OCI-LY7 (cell line): ENCODE measurements around the gene ACBD3. TPM values are rescaled to one million over a fixed set of nuclear protein-coding genes. Genes with fewer than 3 reads are reported as not detected.

ENCODE experiments used
- BruUV-seq: library from RNA; stranded (reverse); fragments of 400-500 nt; replicated peaks from 2 replicates; lab custom pipeline; 2021; lab: Mats Ljungman, UMichigan
- CTCF ChIA-PET: fragments of 300-600 bp; sonication (Branson Sonifier 250); formaldehyde crosslinking; loops from one replicate; lab custom pipeline; 2022; ENCODE audit warnings: antibody characterized with exemption; ENCODE audit not compliant: unreplicated experiment; lab: Charles Lee
- POLR2A ChIA-PET: fragments of 300-600 bp; sonication (Branson Sonifier 250); formaldehyde crosslinking; loops from one replicate; lab custom pipeline; 2022; ENCODE audit warnings: antibody characterized with exemption; lab: Charles Lee
- DNase-seq: peaks from one replicate; pipeline ENCODE4 v3.0.0-alpha.2; 2015; ENCODE audit warnings: low spot score
- H2AFZ ChIP-seq: fragments of 200-600 bp; sonication (generic), shearing (Covaris generic); 2 replicates; pipeline ENCODE4 v1.6.1; 2014; ENCODE audit warnings: mild to moderate bottlenecking, antibody characterized with exemption, low read length, moderate library complexity
- H3K27ac ChIP-seq: fragments of 200-600 bp; sonication (generic); 2 replicates; pipeline ENCODE4 v1.5.1; 2014; ENCODE audit warnings: mixed run types, low read depth, mild to moderate bottlenecking, moderate library complexity, low read length, inconsistent platforms; ENCODE audit not compliant: poor library complexity, severe bottlenecking
- H3K36me3 ChIP-seq: fragments of 200-600 bp; sonication (generic); 2 replicates; pipeline ENCODE4 v1.6.1; 2014; ENCODE audit warnings: mild to moderate bottlenecking, antibody characterized with exemption, low read length, moderate library complexity, mixed read lengths; ENCODE audit not compliant: insufficient read depth
- H3K4me1 ChIP-seq: fragments of 200-600 bp; sonication (generic); 2 replicates; pipeline ENCODE4 v1.5.1; 2014; ENCODE audit warnings: mild to moderate bottlenecking, low read length; ENCODE audit not compliant: insufficient read depth, poor library complexity, severe bottlenecking
- H3K4me2 ChIP-seq: fragments of 200-600 bp; sonication (generic); 2 replicates; pipeline ENCODE4 v1.6.1; 2014; ENCODE audit warnings: mild to moderate bottlenecking, low read length
- H3K4me3 ChIP-seq: fragments of 200-600 bp; sonication (generic); 2 replicates; pipeline ENCODE4 v1.5.1; 2014; ENCODE audit warnings: mild to moderate bottlenecking, low read depth, low read length; ENCODE audit not compliant: poor library complexity, severe bottlenecking
- H3K79me2 ChIP-seq: fragments of 200-600 bp; sonication (generic); 2 replicates; pipeline ENCODE4 v1.6.1; 2016; ENCODE audit warnings: low read depth, mild to moderate bottlenecking, low read length, moderate library complexity, mixed read lengths; ENCODE audit not compliant: insufficient read depth
- H3K9me2 ChIP-seq: fragments of 200-600 bp; sonication (generic); 2 replicates; pipeline ENCODE4 v1.6.1; 2016; ENCODE audit warnings: mild to moderate bottlenecking, low read length, mixed read lengths; ENCODE audit not compliant: insufficient read depth
- H3K9me3 ChIP-seq: fragments of 200-600 bp; sonication (generic); 2 replicates; pipeline ENCODE4 v1.6.1; 2014; ENCODE audit warnings: mild to moderate bottlenecking, mixed run types, low read length, mixed read lengths
- H4K20me1 ChIP-seq: fragments of 200-600 bp; sonication (generic); 2 replicates; pipeline ENCODE4 v1.6.1; 2014; ENCODE audit warnings: mild to moderate bottlenecking, antibody characterized with exemption, low read length, moderate library complexity, mixed read lengths; ENCODE audit not compliant: insufficient read depth
- EZH2phosphoT487 ChIP-seq: fragments of 200-600 bp; sonication (generic); IDR thresholded peaks from 2 replicates; pipeline ENCODE4 v1.6.1; 2018; ENCODE audit warnings: low read depth, borderline replicate concordance, mild to moderate bottlenecking, mixed run types, antibody characterized with exemption, low read length, moderate library complexity, mixed read lengths
- intact Hi-C: fragments of 100-400 bp; cut with micrococcal nuclease; formaldehyde crosslinking; loops from one replicate; pipeline ENCODE4 v1.10.0; 2022; ENCODE audit not compliant: unreplicated experiment
- total RNA-seq, 2 experiments: library from RNA; depleted of rRNA in 1 of 2; stranded (reverse); fragments of >200 nt in 1 of 2; shearing (Covaris generic) in 1 of 2; gene quantifications; 2 replicates each; pipeline ENCODE4 v1.2.3, GENCODE V29; 2014 to 2022
- TF ChIP-seq, protein P1 (sequence below): fragments of 200-600 bp; sonication (generic); conservative IDR thresholded peaks from 2 replicates; pipeline ENCODE4 v1.5.1; 2014; ENCODE audit warnings: mild to moderate bottlenecking, antibody characterized with exemption, low read length, moderate library complexity, mixed read lengths

Gene ACBD3
- total RNA-seq, 2 experiments from 2014 or later = 30.3 to 51.7 TPM

DNA sequence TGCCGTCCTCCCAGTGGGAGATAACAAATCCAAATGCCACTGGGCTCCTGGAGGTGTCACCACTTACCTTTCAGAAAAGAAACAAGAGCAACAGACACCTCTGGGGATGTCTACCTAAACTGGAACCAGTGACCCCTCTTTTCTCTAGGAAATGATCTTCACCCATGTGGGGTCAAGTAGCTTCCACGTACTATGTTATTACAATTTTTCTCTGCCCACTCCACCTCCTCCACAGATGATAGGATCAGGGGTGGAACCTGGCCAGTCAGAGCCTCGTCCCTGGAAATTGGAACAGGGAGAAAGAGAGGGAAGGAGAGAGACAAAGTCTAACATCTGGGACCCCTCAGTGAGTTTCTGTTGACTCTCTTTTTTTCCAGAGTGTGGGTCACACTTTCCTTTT lies 73.9 kb downstream of the ACBD3 start:
- H3K9me3 ChIP-seq = no peaks in the 10 kb centered on the region
- BruUV-seq = no TSS peak
- ChIA-PET CTCF (interaction anchor here (0.6 to 1.8 kb wide), 2 partner anchors 13 to 685 kb away, joined by 3 to 9 read pairs; partner anchors contain the start of gene LBR), POLR2A (interaction anchor here (1.1 to 2.3 kb wide), 8 partner anchors 8 to 84 kb away, joined by 3 to 14 read pairs (median 6); no protein-coding TSS in a partner anchor)
- DNase-seq = no peak
- intact Hi-C loops = no loop called here
- H3K4me3 ChIP-seq = no peak overlapping the region
- H2AFZ ChIP-seq = no peak overlapping the region
- H3K4me1 ChIP-seq = peaks cover 43% of the 10 kb centered on the region
- H3K27ac ChIP-seq = no peak overlapping the region
- no peaks in the 10 kb centered on the region for H3K79me2 ChIP-seq
- TF ChIP-seq, protein P1, sequence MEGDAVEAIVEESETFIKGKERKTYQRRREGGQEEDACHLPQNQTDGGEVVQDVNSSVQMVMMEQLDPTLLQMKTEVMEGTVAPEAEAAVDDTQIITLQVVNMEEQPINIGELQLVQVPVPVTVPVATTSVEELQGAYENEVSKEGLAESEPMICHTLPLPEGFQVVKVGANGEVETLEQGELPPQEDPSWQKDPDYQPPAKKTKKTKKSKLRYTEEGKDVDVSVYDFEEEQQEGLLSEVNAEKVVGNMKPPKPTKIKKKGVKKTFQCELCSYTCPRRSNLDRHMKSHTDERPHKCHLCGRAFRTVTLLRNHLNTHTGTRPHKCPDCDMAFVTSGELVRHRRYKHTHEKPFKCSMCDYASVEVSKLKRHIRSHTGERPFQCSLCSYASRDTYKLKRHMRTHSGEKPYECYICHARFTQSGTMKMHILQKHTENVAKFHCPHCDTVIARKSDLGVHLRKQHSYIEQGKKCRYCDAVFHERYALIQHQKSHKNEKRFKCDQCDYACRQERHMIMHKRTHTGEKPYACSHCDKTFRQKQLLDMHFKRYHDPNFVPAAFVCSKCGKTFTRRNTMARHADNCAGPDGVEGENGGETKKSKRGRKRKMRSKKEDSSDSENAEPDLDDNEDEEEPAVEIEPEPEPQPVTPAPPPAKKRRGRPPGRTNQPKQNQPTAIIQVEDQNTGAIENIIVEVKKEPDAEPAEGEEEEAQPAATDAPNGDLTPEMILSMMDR = no peak; the same call in 1 of the 2 replicates
- no peak for TF ChIP-seq EZH2phosphoT487
- no peaks in the 10 kb centered on the region for H4K20me1 ChIP-seq
- H3K36me3 ChIP-seq = no peaks in the 10 kb centered on the region
- no peaks in the 10 kb centered on the region for H3K9me2 ChIP-seq
- peak overlapping the region; percentile 74 for H3K4me2 ChIP-seq

DNA sequence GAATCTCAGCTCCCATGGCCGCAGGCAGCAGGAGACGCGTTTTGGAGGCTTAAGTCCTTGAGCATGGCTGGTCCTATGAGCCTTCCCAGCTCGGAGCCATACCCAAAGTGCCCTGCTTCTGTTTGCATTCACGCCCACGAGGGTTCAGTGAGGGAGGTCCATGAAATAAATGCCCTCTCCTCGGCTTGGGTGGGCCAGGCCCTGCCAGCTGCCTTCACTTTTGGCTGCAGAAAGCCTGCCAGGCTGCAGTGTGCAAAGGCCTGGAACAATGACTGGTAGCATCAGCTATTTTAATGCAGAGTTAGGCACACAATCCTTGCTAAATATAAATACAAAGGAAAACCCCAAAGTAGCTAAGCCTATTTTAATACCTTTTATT lies 74.7 kb downstream of the ACBD3 start:
- Histone ChIP-seq H3K36me3 (no peaks in the 10 kb centered on the region), H3K79me2 (no peaks in the 10 kb centered on the region), H3K4me3 (peak overlapping the region; percentile 73), H3K27ac (peak overlapping the region; percentile 80), H3K9me3 (no peaks in the 10 kb centered on the region), H3K4me1 (peaks cover 45% of the 10 kb centered on the region), H3K9me2 (no peaks in the 10 kb centered on the region), H2AFZ (peak overlapping the region; percentile 1; the same call in 1 of the 2 replicates), H3K4me2 (peak overlapping the region; percentile 74), H4K20me1 (no peaks in the 10 kb centered on the region)
- POLR2A ChIA-PET = interaction anchor here (0.5 to 2.3 kb wide), 18 partner anchors 7 to 1451 kb away, joined by 3 to 14 read pairs (median 4); partner anchors contain the start of genes H3-3A, SDE2 and ZNF678
- no peak for DNase-seq
- BruUV-seq = no TSS peak
- intact Hi-C loops = loop anchor here (1.0 kb wide), 1 partner anchor 9 kb away; no protein-coding TSS in a partner anchor
- TF ChIP-seq, protein P1 = no peak
- no peak for TF ChIP-seq EZH2phosphoT487
- CTCF ChIA-PET = interaction anchor here (1.7 to 1.8 kb wide), 2 partner anchors 14 to 47 kb away, joined by 9 read pairs; no protein-coding TSS in a partner anchor
